Mucosa of descending colon (tissue), 3 donors: ENCODE data around the gene PPP1CB. TPM values are rescaled to one million over a fixed set of nuclear protein-coding genes. Genes with fewer than 3 reads are reported as not detected.
"Not testable (repeated sequence)": the region's sequence is repeated elsewhere in the genome, so short reads cannot be mapped to it uniquely, and the experiment has no call there.

Experiments used
- ATAC-seq: fragments of 200-7000 bp; cut with Tn5 transposase; one replicate; pipeline ENCODE4 v1.9.1; 2020; ENCODE audit warnings: mild to moderate bottlenecking, moderate library complexity
- DNase-seq, 3 donors: peaks; one replicate each; pipeline ENCODE4 v3.0.0-alpha.2; 2020
- H3K36me3 ChIP-seq: fragments of 200-600 bp; one replicate; pipeline ENCODE4 v1.8.0; 2021; ENCODE audit warnings: low read depth, mild to moderate bottlenecking
- H3K4me1 ChIP-seq: fragments of 200-600 bp; one replicate; pipeline ENCODE4 v1.8.0; 2021; ENCODE audit warnings: low read depth, mild to moderate bottlenecking
- H3K4me3 ChIP-seq: fragments of 200-600 bp; one replicate; pipeline ENCODE4 v1.8.0; 2021; ENCODE audit warnings: mild to moderate bottlenecking
- H3K9me3 ChIP-seq: fragments of 200-600 bp; one replicate; pipeline ENCODE4 v1.8.0; 2021; ENCODE audit warnings: mild to moderate bottlenecking
- CTCF ChIP-seq: fragments of 200-600 bp; IDR thresholded peaks from one replicate; pipeline ENCODE4 v1.8.0; 2022; ENCODE audit warnings: antibody characterized with exemption, mild to moderate bottlenecking
- intact Hi-C, 2 donors: fragments of 100-400 bp; cut with DNase I in 1 of 2; cut with micrococcal nuclease in 1 of 2; formaldehyde crosslinking; loops; one replicate each; pipeline versions ENCODE4 v1.11.0 to v1.11.1; 2022; cut with DNase I, micrococcal nuclease
- total RNA-seq, 3 donors: library from RNA; stranded (reverse); fragmentation: NEBNext Ultra II Directional in 2 of 3; extraction: Animal tissue kit (Norgen Biotek cat#: 25700) in 2 of 3; gene quantifications; one replicate each; pipeline versions ENCODE4 v1.2.1 to v1.2.4, GENCODE V29; 2021 to 2023
- donor health status: DM: no; HTN: no; CAD: no; lungs with moderate emphysema.
- donor health status: DM: no; HTN: no; CAD: no.
- donor health status: DM: no; HTN: yes; CAD: no.

PPP1CB gene
- total RNA-seq, 3 donors from 2014 or later: 302 to 439 (median 308) TPM

GRCh38 chr2:28729698-28730097 lies 21.9 kb upstream of the PPP1CB start:
- ATAC-seq: no peak
- no peaks in the 10 kb centered on the region for H3K9me3 ChIP-seq
- H3K4me3 ChIP-seq: no peak overlapping the region
- no peak for TF ChIP-seq CTCF
- no peak for DNase-seq
- intact Hi-C loops: no loop called here
- no peaks in the 10 kb centered on the region for H3K4me1 ChIP-seq
- H3K36me3 ChIP-seq: no peaks in the 10 kb centered on the region

- no peak for DNase-seq
- ATAC-seq: no peak
- intact Hi-C loops: no loop called here
- no peak overlapping the region for H3K4me3 ChIP-seq
- no peaks in the 10 kb centered on the region for H3K36me3 ChIP-seq
- H3K4me1 ChIP-seq: no peaks in the 10 kb centered on the region
- no peak for TF ChIP-seq CTCF
- no peaks in the 10 kb centered on the region for H3K9me3 ChIP-seq
These were observed 20.9 kb upstream of the PPP1CB start for GRCh38 chr2:28730641-28731146.

GRCh38 chr2:28735511-28735910 lies 16.1 kb upstream of the PPP1CB start:
- intact Hi-C loops: no loop called here
- Histone ChIP-seq H3K4me1 (no peaks in the 10 kb centered on the region), H3K9me3 (peaks cover 8% of the 10 kb centered on the region), H3K4me3 (no peak overlapping the region), H3K36me3 (no peaks in the 10 kb centered on the region)
- DNase-seq (no peak), ATAC-seq (peak; percentile 39)
- no peak for TF ChIP-seq CTCF

GRCh38 chr2:28736034-28736433 lies 15.6 kb upstream of the PPP1CB start:
- peak in 2 of 3 donors; percentile 41 to 64 for DNase-seq
- Histone ChIP-seq H3K36me3 (no peaks in the 10 kb centered on the region), H3K4me1 (no peaks in the 10 kb centered on the region), H3K9me3 (peaks cover 8% of the 10 kb centered on the region), H3K4me3 (no peak overlapping the region)
- intact Hi-C loops: no loop called here
- TF ChIP-seq CTCF: no peak
- ATAC-seq: peak; percentile 93

GRCh38 chr2:28737655-28738054 lies 14.0 kb upstream of the PPP1CB start:
- no peak overlapping the region for H3K4me3 ChIP-seq
- peaks cover 8% of the 10 kb centered on the region for H3K9me3 ChIP-seq
- DNase-seq (no peak), ATAC-seq (no peak)
- H3K4me1 ChIP-seq: no peaks in the 10 kb centered on the region
- H3K36me3 ChIP-seq: no peaks in the 10 kb centered on the region
- intact Hi-C loops: no loop called here
- no peak for TF ChIP-seq CTCF

GRCh38 chr2:28742619-28743018 lies 9.0 kb upstream of the PPP1CB start:
- ATAC-seq, H3K4me3 ChIP-seq, DNase-seq, H3K36me3 ChIP-seq, intact Hi-C loops, H3K4me1 ChIP-seq, H3K9me3 ChIP-seq: not testable (repeated sequence)
